WTC11 (cell line): ENCODE data around the gene PBX3. TPM values are rescaled to one million over a fixed set of nuclear protein-coding genes. Genes with fewer than 3 reads are reported as not detected.
"Not testable (repeated sequence)": the region's sequence is repeated elsewhere in the genome, so short reads cannot be mapped to it uniquely, and the experiment has no call there.

Experiments used
- ATAC-seq: fragments of 200-7000 bp; cut with Tn5 transposase; 2 replicates; pipeline ENCODE4 v1.10.0; 2021; ENCODE audit warnings: mild to moderate bottlenecking, moderate library complexity
- CTCF ChIA-PET: fragments of 300-600 bp; sonication (Branson Sonifier 250); formaldehyde crosslinking; loops from one replicate; lab custom pipeline; 2021; ENCODE audit warnings: antibody characterized with exemption; lab: Charles Lee
- POLR2A ChIA-PET: fragments of 350-600 bp; sonication (Branson Sonifier 250); formaldehyde crosslinking; loops from one replicate; lab custom pipeline; 2021; ENCODE audit warnings: antibody characterized with exemption; lab: Charles Lee
- DNase-seq: peaks from one replicate; pipeline ENCODE4 v3.0.0; 2021; ENCODE audit warnings: low spot score
- H3K27ac Mint-ChIP-seq: 2 replicates; pipeline ENCODE4 v1.8.0; 2021; ENCODE audit warnings: mixed read lengths
- H3K27me3 Mint-ChIP-seq: 2 replicates; pipeline ENCODE4 v1.8.0; 2021; ENCODE audit warnings: low read depth, mild to moderate bottlenecking, moderate library complexity, mixed read lengths
- H3K36me3 Mint-ChIP-seq: 2 replicates; pipeline ENCODE4 v1.8.0; 2021; ENCODE audit warnings: mixed read lengths
- H3K4me1 Mint-ChIP-seq: 2 replicates; pipeline ENCODE4 v1.8.0; 2022; ENCODE audit warnings: mixed read lengths
- H3K4me3 Mint-ChIP-seq: 2 replicates; pipeline ENCODE4 v1.8.0; 2021; ENCODE audit warnings: mild to moderate bottlenecking, moderate library complexity, mixed read lengths
- H3K9me3 Mint-ChIP-seq: 2 replicates; pipeline ENCODE4 v1.8.0; 2021; ENCODE audit warnings: mixed read lengths
- ATF1 ChIP-seq: sonication (generic); formaldehyde crosslinking; IDR thresholded peaks from 2 replicates; pipeline ENCODE4 v1.8.1; 2023; ENCODE audit warnings: mild to moderate bottlenecking, moderate library complexity, missing genetic modification reagents
- CBFB ChIP-seq: sonication (generic); formaldehyde crosslinking; IDR thresholded peaks from 2 replicates; pipeline ENCODE4 v1.8.1; 2022; ENCODE audit warnings: mild to moderate bottlenecking, low read depth, missing genetic modification reagents
- ESRRA ChIP-seq: sonication (generic); formaldehyde crosslinking; IDR thresholded peaks from 2 replicates; pipeline ENCODE4 v1.8.1; 2022; ENCODE audit warnings: mild to moderate bottlenecking, missing genetic modification reagents, borderline replicate concordance
- GRHL2 ChIP-seq: fragments of 250-450 bp; sonication (Bioruptor Pico); IDR thresholded peaks from 2 replicates; pipeline ENCODE4 v1.8.0; 2022; ENCODE audit warnings: mild to moderate bottlenecking, moderate library complexity; ENCODE audit not compliant: insufficient replicate concordance, severe bottlenecking
- JAZF1 ChIP-seq: fragments of 250-450 bp; sonication (Bioruptor Pico); IDR thresholded peaks from 2 replicates; pipeline ENCODE4 v1.9.0; 2021; ENCODE audit warnings: moderate library complexity, mild to moderate bottlenecking, inconsistent platforms
- JUN ChIP-seq: sonication (generic); formaldehyde crosslinking; IDR thresholded peaks from 2 replicates; pipeline ENCODE4 v1.8.0; 2023; ENCODE audit warnings: mild to moderate bottlenecking, missing genetic modification reagents
- KAT7 ChIP-seq: sonication (generic); formaldehyde crosslinking; IDR thresholded peaks from 2 replicates; pipeline ENCODE4 v1.8.1; 2023; ENCODE audit warnings: missing genetic modification reagents, mild to moderate bottlenecking, borderline replicate concordance
- MXD4 ChIP-seq: fragments of 250-450 bp; sonication (Bioruptor Pico); IDR thresholded peaks from 2 replicates; pipeline ENCODE4 v1.8.0; 2021; ENCODE audit warnings: mild to moderate bottlenecking, moderate library complexity, borderline replicate concordance
- NFE2L1 ChIP-seq: sonication (generic); formaldehyde crosslinking; IDR thresholded peaks from 2 replicates; pipeline ENCODE4 v1.8.1; 2023; ENCODE audit warnings: missing genetic modification reagents
- ZNF138 ChIP-seq: sonication (generic); formaldehyde crosslinking; conservative IDR thresholded peaks from 2 replicates; pipeline ENCODE4 v1.8.1; 2022; ENCODE audit warnings: mild to moderate bottlenecking, moderate library complexity, missing genetic modification reagents
- ZNF232 ChIP-seq: sonication (generic); formaldehyde crosslinking; IDR thresholded peaks from 2 replicates; pipeline ENCODE4 v1.8.0; 2022; ENCODE audit warnings: mild to moderate bottlenecking, missing genetic modification reagents
- ZNF396 ChIP-seq: fragments of 250-450 bp; sonication (Bioruptor Pico); IDR thresholded peaks from 2 replicates; pipeline ENCODE4 v1.8.0; 2021; ENCODE audit warnings: mild to moderate bottlenecking, moderate library complexity, borderline replicate concordance
- ZNF416 ChIP-seq: fragments of 250-450 bp; sonication (Bioruptor Pico); IDR thresholded peaks from 2 replicates; pipeline ENCODE4 v1.9.0; 2021; ENCODE audit warnings: mild to moderate bottlenecking, inconsistent platforms
- ZNF423 ChIP-seq: fragments of 250-450 bp; sonication (Bioruptor Pico); IDR thresholded peaks from 2 replicates; pipeline ENCODE4 v2.1.2; 2022; ENCODE audit warnings: mild to moderate bottlenecking, moderate library complexity
- total RNA-seq: library from RNA; stranded (reverse); gene quantifications from 3 replicates; pipeline ENCODE4 v1.2.3, GENCODE V29; 2021
- TF ChIP-seq, protein P1 (sequence below): sonication (generic); formaldehyde crosslinking; IDR thresholded peaks from 2 replicates; pipeline ENCODE4 v1.8.0; 2022; ENCODE audit warnings: mild to moderate bottlenecking, missing genetic modification reagents
- TF ChIP-seq, protein P2 (sequence below): fragments of 250-450 bp; sonication (Bioruptor Pico); IDR thresholded peaks from 2 replicates; pipeline ENCODE4 v2.1.2; 2022; ENCODE audit warnings: mild to moderate bottlenecking, moderate library complexity
- TF ChIP-seq, protein P3 (sequence below): sonication (generic); formaldehyde crosslinking; conservative IDR thresholded peaks from 2 replicates; pipeline ENCODE4 v1.8.1; 2023; ENCODE audit warnings: mild to moderate bottlenecking, low read depth, missing genetic modification reagents, moderate library complexity
- TF ChIP-seq, protein P4 (sequence below): sonication (generic); formaldehyde crosslinking; IDR thresholded peaks from 2 replicates; pipeline ENCODE4 v1.8.1; 2022; ENCODE audit warnings: low read depth, missing genetic modification reagents, borderline replicate concordance
- TF ChIP-seq, protein P5 (sequence below): sonication (generic); formaldehyde crosslinking; IDR thresholded peaks from 2 replicates; pipeline ENCODE4 v1.8.1; 2023; ENCODE audit warnings: mild to moderate bottlenecking, missing genetic modification reagents
- TF ChIP-seq, protein P6 (sequence below): fragments of 250-450 bp; sonication (Bioruptor Pico); IDR thresholded peaks from 2 replicates; pipeline ENCODE4 v1.8.0; 2021; ENCODE audit warnings: mild to moderate bottlenecking
- TF ChIP-seq, protein P7 (sequence below): sonication (generic); formaldehyde crosslinking; IDR thresholded peaks from 2 replicates; pipeline ENCODE4 v1.8.0; 2023; ENCODE audit warnings: missing genetic modification reagents

PBX3 gene
- total RNA-seq, 1 experiment from 2014 or later, result 48.5 TPM

DNA sequence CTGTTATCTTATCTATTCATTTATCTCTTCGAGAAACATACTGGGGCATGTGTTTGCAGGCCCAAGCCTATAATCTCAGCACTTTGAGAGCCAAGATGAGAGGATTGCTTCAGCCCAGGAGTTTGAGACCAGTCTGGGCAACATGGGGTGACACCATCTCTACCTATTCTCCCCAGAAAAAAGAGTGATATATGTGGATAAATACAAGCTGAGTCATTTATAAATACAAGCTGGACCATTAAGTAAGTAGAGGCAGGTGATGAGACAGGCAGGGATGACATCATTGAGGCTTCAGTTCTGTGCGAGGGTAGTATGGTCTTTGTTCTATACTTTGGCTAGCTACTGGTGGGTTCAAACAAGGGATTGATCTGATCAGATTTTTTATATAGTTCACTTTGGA is 25.6 kb downstream of the PBX3 start (continued):
- no peak for TF ChIP-seq ZNF416

DNA sequence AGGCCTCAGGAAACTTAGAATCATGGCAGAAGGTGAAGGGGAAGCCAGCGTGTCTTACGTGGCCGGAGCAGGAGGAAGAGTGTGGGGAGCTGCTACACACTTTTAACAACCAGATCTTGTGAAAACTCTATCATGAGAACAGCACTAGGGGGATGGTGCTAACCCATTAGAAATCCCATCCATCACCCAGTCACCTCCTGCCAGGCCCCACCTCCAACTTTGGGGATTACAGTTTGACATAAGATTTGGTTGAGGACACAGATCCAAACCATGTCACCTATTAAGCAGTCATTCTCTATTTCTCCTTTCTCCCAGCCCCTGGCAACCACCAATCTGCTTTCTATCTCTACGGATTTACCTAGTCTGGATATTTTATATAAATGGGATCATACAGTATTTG is 26.9 kb downstream of the PBX3 start:
- TF ChIP-seq JAZF1 (CRISPR knock-in tag) (no peak), ZNF138 (CRISPR knock-in tag) (no peak), KAT7 (no peak), ZNF232 (CRISPR knock-in tag) (no peak), GRHL2 (no peak), CBFB (no peak), MXD4 (CRISPR knock-in tag) (no peak), ZNF423 (CRISPR knock-in tag) (no peak), ATF1 (CRISPR knock-in tag) (no peak), ZNF396 (CRISPR knock-in tag) (no peak), JUN (CRISPR knock-in tag) (no peak), ESRRA (no peak), NFE2L1 (CRISPR knock-in tag) (no peak)
- TF ChIP-seq, protein P1, sequence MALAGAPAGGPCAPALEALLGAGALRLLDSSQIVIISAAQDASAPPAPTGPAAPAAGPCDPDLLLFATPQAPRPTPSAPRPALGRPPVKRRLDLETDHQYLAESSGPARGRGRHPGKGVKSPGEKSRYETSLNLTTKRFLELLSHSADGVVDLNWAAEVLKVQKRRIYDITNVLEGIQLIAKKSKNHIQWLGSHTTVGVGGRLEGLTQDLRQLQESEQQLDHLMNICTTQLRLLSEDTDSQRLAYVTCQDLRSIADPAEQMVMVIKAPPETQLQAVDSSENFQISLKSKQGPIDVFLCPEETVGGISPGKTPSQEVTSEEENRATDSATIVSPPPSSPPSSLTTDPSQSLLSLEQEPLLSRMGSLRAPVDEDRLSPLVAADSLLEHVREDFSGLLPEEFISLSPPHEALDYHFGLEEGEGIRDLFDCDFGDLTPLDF (CRISPR knock-in tag), result no peak
- TF ChIP-seq, protein P2, sequence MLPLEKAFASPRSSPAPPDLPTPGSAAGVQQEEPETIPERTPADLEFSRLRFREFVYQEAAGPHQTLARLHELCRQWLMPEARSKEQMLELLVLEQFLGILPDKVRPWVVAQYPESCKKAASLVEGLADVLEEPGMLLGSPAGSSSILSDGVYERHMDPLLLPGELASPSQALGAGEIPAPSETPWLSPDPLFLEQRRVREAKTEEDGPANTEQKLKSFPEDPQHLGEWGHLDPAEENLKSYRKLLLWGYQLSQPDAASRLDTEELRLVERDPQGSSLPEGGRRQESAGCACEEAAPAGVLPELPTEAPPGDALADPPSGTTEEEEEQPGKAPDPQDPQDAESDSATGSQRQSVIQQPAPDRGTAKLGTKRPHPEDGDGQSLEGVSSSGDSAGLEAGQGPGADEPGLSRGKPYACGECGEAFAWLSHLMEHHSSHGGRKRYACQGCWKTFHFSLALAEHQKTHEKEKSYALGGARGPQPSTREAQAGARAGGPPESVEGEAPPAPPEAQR (CRISPR knock-in tag), result no peak
- TF ChIP-seq, protein P3, sequence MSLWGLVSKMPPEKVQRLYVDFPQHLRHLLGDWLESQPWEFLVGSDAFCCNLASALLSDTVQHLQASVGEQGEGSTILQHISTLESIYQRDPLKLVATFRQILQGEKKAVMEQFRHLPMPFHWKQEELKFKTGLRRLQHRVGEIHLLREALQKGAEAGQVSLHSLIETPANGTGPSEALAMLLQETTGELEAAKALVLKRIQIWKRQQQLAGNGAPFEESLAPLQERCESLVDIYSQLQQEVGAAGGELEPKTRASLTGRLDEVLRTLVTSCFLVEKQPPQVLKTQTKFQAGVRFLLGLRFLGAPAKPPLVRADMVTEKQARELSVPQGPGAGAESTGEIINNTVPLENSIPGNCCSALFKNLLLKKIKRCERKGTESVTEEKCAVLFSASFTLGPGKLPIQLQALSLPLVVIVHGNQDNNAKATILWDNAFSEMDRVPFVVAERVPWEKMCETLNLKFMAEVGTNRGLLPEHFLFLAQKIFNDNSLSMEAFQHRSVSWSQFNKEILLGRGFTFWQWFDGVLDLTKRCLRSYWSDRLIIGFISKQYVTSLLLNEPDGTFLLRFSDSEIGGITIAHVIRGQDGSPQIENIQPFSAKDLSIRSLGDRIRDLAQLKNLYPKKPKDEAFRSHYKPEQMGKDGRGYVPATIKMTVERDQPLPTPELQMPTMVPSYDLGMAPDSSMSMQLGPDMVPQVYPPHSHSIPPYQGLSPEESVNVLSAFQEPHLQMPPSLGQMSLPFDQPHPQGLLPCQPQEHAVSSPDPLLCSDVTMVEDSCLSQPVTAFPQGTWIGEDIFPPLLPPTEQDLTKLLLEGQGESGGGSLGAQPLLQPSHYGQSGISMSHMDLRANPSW (CRISPR knock-in tag), result no peak
- TF ChIP-seq, protein P4, sequence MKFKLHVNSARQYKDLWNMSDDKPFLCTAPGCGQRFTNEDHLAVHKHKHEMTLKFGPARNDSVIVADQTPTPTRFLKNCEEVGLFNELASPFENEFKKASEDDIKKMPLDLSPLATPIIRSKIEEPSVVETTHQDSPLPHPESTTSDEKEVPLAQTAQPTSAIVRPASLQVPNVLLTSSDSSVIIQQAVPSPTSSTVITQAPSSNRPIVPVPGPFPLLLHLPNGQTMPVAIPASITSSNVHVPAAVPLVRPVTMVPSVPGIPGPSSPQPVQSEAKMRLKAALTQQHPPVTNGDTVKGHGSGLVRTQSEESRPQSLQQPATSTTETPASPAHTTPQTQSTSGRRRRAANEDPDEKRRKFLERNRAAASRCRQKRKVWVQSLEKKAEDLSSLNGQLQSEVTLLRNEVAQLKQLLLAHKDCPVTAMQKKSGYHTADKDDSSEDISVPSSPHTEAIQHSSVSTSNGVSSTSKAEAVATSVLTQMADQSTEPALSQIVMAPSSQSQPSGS (CRISPR knock-in tag), result no peak
- TF ChIP-seq, protein P5, sequence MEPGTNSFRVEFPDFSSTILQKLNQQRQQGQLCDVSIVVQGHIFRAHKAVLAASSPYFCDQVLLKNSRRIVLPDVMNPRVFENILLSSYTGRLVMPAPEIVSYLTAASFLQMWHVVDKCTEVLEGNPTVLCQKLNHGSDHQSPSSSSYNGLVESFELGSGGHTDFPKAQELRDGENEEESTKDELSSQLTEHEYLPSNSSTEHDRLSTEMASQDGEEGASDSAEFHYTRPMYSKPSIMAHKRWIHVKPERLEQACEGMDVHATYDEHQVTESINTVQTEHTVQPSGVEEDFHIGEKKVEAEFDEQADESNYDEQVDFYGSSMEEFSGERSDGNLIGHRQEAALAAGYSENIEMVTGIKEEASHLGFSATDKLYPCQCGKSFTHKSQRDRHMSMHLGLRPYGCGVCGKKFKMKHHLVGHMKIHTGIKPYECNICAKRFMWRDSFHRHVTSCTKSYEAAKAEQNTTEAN, result no peak
- TF ChIP-seq, protein P6, sequence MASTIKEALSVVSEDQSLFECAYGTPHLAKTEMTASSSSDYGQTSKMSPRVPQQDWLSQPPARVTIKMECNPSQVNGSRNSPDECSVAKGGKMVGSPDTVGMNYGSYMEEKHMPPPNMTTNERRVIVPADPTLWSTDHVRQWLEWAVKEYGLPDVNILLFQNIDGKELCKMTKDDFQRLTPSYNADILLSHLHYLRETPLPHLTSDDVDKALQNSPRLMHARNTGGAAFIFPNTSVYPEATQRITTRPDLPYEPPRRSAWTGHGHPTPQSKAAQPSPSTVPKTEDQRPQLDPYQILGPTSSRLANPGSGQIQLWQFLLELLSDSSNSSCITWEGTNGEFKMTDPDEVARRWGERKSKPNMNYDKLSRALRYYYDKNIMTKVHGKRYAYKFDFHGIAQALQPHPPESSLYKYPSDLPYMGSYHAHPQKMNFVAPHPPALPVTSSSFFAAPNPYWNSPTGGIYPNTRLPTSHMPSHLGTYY (CRISPR knock-in tag), result no peak
- TF ChIP-seq, protein P7, sequence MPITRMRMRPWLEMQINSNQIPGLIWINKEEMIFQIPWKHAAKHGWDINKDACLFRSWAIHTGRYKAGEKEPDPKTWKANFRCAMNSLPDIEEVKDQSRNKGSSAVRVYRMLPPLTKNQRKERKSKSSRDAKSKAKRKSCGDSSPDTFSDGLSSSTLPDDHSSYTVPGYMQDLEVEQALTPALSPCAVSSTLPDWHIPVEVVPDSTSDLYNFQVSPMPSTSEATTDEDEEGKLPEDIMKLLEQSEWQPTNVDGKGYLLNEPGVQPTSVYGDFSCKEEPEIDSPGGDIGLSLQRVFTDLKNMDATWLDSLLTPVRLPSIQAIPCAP (CRISPR knock-in tag), result no peak
- 0 out of 2 replicates have a peak, but pooled peaks cover 4% of the 10 kb centered on the region for H3K36me3 Mint-ChIP-seq
- H3K27ac Mint-ChIP-seq, result no peak overlapping the region
- ATAC-seq (no peak), DNase-seq (no peak)
- ChIA-PET POLR2A (no interaction called here), CTCF (no interaction called here)
- H3K4me1 Mint-ChIP-seq, result peaks cover 39% of the 10 kb centered on the region
- no peaks in the 10 kb centered on the region for H3K27me3 Mint-ChIP-seq
- H3K9me3 Mint-ChIP-seq, result no peaks in the 10 kb centered on the region
- no peak overlapping the region for H3K4me3 Mint-ChIP-seq

DNA sequence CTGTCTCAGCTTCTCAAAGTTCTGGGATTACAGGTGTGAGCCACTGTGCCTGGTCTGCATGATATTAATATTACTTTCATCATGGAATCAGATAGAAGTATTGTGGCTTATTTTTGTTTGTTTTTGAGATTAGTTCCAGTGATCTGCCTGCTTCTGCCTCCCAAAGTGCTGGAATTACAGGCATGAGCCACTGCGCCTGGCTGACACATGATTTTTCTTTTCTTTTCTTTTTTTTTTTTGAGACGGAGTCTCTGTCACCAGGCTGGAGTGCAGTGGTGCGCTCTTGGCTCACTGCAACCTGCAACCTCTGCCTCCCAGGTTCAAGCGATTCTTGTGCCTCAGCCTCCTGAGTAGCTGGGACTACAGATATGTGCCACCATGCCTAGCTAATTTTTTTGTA is 29.6 kb downstream of the PBX3 start:
- POLR2A ChIA-PET, H3K27ac Mint-ChIP-seq, H3K9me3 Mint-ChIP-seq, CTCF ChIA-PET, ATAC-seq, H3K27me3 Mint-ChIP-seq, DNase-seq, H3K4me3 Mint-ChIP-seq: not testable (repeated sequence)
- H3K36me3 Mint-ChIP-seq, result peaks cover 14% of the 10 kb centered on the region
- H3K4me1 Mint-ChIP-seq, result peaks cover 19% of the 10 kb centered on the region

DNA sequence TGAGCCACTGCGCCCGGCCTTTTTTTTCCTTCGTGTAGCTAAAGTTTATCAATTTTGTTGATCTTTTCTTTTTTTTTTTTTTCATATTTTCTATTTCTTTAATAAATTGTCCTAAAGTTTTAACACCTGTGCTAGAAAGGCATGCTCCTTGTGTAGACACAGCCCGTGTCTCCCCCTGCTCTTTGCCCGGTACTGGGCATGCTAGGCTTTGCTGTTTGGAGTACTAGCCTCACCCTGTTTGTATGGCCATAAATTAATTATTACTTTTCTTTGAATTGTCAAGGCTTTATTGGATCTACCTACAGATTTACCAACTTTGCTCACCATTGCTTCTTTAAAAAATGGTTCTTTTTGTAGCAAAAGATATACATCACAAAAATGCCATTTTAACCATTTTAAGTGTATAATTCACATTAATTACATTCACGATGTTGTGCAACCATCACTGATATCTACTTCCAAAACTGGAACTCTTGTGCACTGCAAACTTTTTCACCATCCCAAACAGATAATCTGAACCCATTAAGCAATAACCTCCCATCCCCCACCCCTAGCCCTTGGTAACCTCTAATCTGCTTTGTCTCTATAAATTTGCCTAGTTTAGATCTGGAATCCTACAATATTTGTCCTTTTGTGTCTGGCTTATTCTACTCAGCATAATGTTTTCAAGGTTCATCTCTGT is 31.5 kb downstream of the PBX3 start:
- CTCF ChIA-PET, H3K27ac Mint-ChIP-seq, POLR2A ChIA-PET, H3K4me1 Mint-ChIP-seq, ATAC-seq, DNase-seq, H3K4me3 Mint-ChIP-seq, H3K27me3 Mint-ChIP-seq: not testable (repeated sequence)
- peaks cover 30% of the 10 kb centered on the region for H3K36me3 Mint-ChIP-seq
- peaks cover 20% of the 10 kb centered on the region for H3K9me3 Mint-ChIP-seq
